GM19328 (cell line): ENCODE results near the gene TEKT3.

Experiments
- ATAC-seq: cut with Tn5 transposase; IDR thresholded peaks from one replicate; pipeline ENCODE4 v1.9.1; 2021; ENCODE audit warnings: mild to moderate bottlenecking, moderate library complexity; ENCODE audit not compliant: unreplicated experiment

TEKT3 gene

DNA sequence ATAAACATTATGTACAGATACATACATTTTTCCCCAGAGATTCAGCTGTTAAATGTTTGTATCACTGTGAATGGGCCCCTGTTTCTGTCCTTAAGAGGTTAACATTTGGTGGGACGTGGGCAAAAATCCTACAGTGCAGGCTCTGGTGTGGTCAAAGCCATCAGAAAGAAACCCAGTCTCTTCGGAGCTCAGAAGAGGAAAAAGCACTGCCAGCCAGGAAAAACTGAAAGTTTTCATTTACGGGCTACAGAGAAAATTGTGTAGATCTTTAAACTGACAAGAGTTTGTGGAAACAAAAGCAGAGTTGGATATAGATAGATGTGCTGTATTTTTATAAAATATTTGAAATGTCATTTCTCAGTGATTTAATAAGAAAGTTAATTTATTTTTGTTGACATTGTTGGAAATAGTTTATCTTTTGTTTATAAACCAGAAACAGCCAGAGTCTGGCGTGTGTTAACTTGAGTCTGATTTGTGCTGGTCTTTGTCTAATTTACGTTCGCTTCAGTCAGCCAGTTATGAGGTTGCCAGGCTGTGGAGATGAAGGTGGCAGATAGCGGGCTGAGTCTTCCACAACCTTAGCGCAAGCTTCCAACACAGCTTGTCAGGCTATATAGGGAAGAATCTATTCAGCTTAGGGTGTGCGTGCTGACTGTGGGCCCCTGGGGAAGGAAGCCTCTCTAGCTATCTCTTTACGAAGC is 9.5 kb upstream of the TEKT3 start:
- no peak for ATAC-seq

DNA sequence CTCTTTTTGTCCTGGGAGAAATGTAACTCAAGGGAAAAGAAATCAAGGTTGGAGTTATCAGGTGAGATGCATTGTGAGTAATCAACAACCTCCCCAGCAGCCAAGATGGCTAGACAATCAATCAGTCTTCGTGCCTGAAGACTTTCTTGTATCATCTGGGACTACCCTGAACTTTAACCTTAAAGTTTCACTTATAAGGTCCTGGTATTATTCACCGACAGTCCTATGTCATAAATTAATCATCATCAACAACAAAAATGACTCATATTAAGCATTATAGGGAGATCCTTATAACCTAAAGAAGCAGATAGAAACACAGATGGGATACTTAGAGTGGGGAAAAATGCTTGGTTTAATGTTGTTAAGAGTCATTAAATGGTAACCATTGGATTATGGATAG is 7.7 kb upstream of the TEKT3 start:
- no peak for ATAC-seq

DNA sequence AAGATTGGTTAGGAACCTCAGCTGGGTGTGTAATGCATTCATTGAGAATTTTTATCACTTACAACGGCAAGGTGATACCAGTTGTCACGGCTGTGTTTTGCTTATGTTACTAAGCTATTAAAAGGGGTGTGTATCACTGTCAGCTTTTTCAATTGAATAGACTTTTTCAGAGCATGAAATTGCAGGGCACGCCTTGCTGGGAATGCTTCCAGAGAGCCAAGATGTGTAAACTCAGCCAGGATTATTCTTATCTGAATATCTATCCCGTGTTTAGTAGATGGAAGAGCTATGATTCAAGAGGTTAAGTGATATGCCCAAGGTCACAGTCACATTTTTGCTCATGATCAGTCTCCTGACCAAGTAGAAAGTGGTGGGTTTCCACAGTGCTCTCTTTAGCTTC is 6.6 kb upstream of the TEKT3 start:
- no peak for ATAC-seq

DNA sequence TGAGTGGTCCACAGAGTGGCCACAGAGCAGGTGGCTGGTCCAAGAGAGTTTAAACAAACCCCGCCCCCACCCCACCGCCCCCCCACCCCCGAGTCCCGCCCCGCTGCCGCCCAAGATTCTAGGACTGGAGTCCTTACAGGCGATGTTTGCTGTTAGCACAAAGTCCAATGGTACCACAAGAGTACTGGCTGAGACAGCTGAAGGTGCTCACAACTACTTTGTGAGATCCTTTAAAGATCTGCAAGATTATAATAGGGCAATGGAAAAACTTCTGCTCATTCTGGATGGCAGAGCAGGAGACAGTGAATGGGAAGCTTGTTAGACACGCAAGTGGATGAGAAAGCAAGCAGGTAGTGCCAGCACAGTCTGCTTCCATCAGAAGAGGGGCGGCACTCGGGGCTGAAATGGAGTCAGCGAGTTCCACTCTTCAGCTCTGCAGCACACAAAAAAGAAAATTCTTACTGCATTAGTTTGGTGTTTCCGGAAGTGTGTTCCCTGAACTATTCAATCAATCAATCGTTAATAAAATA is 4.7 kb upstream of the TEKT3 start:
- no peak for ATAC-seq

DNA sequence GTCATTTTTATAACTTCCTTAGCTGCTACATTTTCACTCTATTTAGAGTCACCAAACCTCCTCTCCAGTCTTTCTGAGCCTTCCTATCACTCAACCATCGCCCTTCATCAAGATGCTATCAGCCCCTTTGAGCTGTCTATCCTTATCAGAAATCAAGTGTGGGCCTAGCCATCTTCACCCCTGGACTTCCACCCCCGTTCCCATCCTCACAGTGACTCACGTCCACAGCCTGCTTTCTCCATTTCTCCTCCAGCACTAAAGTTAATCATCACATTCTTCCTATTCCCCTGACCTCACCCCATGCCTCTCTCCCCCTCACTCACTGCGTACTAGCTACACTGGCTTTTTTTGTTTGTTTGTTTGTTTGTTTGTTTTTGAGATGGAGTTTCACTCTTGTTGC is 2.4 kb upstream of the TEKT3 start:
- no peak for ATAC-seq

DNA sequence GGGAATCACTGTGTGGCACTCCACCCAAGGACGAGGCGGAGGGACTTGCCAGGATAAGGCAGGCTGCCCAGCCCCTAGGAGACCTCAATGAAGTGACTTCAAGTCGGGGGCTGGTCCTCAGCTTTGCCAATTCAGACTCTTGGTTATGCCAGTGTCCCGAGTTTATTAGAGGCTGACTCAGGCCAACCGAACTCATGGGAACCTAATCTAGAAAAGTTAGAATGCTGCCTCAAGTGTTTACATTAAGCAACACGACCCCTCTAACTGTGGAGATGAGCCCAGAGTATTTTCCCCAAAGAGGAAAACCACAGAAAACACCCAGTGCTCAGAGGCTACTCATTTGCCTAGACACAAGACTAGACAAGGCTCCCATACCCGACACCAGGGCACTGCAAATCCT is 1.1 kb upstream of the TEKT3 start:
- ATAC-seq = no peak

DNA sequence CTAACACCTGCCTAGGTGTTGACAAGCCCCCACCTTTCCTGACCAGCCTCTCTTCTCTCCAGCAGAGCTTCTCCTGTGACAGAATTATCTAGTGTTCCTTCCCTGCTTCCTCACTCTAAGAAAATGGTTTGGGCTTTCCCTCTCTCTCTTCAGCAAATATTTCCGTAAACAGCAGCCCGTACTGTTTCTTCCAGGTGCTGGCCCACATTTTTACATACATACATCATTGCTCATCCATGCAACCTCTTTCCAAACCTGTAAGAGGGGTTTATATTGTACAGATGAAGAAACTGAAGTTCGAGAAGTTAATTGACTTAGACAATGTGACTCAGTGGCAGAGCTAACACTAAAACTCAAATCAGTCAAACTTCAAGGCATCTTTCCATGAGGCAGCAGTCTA is 569 bp upstream of the TEKT3 start:
- no peak for ATAC-seq

DNA sequence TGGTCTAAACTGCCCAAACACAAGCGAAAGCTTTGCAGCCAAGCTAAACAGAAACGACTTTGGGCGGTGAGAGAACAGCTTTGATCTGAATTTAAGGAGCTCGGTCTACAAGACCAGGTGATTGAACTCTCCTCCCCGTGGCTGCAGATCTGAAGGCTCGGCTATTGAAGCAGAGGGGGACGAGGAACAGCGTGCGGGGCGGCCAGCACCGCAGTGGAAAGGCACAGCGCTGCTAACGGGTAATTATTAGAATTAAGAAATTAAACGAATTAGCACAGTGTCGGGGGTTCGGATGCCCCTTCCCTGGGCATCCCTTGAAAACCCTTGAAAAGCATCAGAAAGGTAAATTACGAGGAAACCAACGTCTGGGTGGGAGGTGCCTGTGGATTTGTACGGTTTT is 431 bp downstream of the TEKT3 start:
- ATAC-seq = no peak

DNA sequence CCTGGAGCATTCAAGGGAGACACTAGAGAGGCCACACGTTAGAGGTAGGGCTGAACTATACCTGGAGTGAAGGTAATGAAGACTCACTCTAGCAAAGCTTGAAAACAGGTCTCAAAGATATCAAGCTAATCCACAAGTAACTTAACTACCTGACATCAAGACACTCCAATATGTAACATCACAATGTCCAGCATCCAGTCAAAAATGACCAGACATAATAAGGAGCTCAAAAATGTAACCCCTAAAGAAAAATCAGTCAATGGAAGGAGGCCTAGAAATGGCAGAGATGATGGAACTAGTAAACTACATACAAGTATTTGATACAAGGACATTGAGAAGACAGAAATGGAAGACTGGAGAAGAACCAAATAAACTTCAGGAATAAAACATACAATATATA is 6.0 kb downstream of the TEKT3 start:
- no peak for ATAC-seq

DNA sequence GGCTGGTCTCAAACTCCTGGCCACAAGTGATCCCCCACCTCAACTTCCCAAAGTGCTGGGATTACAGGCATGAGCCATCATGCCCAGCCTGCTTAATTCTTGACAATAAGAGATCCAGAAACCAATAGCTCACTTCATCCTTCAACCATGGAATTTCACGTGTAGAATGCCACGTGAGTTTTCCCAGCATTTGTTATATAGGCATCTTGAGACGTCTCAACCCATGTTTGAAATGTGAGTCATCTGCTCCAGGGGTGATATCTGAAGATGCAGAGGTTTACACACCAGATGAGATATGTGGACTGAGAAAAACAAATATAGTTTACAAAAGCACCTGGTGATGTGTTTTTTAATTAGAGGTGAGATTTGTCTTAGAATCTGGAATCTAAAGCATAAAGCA is 7.1 kb downstream of the TEKT3 start:
- ATAC-seq = no peak

DNA sequence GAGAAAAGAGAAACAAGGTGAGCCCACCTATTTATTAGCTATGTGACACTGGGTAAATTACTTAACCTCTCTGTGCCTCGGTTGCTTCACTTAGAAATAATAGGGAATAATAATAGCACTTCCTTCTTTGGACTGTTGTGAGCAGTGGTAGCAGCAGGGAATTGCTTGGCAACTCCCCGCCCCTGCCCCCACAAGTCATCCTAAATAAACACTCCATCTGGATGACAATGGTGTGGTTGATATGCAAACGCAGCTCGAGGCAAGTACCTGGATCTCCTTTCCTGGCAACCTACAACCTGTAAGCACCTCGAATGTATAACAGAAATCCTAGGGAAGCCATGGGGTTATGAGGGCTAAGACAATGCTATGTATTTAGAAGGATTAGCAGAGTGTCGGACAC is 9.1 kb downstream of the TEKT3 start:
- no peak for ATAC-seq

DNA sequence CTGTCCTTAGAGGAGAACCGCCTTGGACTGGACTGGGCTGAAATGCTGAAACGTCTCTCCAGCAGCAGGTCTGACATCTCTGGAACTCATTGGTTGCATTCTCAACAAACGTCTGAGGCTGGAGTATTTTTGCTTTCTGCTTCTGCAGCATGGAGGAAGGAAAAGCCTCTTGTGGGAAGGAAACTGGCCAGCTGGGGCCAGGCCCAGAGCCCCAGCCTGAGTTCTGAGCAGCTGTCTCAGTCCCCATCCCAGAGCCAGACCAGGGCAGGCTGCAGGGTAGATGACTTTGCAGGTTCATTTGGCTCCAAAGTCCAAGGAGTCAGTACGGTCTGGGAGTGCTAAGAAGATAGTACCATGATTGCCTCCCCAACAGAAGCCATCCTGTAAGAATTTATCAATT is 18.3 kb downstream of the TEKT3 start:
- ATAC-seq = no peak

DNA sequence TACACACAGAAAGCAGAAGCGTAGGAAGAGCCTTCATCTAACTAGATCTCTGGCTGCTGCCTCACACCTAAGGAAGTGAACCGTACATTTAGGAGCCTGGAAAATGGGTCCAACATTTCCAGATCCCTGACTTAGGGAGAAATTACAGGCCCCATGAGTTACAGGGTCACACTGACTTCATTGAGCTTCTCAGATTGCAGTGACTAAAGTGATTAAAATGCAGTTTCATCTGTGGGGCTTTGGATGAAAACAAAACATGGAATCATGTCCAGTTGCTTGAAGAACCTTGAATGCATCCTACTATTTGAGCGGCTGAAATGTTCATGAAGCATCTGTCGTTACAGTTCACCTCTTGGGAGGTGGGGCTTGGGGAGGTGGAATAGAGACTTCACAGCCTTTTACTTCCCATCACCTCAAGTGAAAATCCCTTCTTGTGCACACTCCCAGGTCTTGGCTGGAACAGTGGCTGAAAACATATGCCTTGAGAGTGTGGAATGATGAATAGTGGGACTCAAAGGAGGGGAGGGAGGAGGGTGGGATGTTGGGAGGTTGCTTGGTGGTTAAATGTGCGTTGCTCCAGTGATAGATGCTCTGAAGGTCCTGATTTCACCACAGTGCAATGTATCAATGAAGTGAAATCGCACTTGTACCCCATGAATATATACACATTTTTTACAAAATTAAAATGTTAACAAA is 19.7 kb downstream of the TEKT3 start:
- ATAC-seq = no peak

DNA sequence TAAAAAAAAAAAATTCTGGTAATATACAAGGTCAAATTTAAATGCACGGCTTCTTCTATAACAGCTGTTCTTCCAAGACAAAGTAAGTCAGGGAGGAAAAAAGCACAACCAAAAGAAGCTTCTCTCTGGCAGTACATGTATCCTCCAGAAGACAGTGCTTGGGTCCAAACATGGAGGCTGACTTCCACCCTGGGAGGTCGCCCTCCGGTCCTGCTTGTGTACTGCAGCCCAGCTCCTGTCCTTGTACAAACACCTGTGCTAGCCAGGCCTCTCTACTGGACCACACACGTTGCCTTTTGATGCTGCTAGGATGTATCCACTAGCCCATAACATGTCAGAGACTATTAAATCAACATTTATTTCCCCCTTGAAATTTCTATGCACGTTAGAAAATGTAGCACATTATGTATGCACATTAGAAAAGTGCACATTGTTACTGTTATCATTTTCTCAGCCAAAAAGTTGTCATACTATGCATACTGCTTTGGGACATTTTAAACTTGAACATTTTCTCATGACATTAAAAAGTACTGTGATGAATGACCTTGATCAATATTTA is 21.9 kb downstream of the TEKT3 start:
- no peak for ATAC-seq

DNA sequence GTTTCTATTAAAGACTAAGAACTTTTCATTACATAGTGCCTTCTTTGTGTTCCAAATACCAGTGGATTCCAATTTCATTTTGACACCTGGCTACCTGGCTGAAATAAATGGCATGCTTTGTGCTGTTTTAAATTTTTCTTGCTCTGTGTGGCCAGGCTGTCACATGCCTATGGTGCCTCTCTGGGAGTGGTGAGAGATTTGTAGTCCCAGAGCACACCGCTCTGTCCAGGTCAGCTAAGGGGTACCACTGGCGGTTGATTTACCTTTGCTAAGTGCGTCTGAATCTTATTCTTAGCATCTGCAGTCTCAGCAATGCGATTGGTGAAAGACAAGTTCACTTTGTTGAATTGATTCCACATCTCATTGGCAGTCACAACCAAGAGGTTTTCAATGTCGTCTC is 29.4 kb downstream of the TEKT3 start:
- ATAC-seq = no peak

DNA sequence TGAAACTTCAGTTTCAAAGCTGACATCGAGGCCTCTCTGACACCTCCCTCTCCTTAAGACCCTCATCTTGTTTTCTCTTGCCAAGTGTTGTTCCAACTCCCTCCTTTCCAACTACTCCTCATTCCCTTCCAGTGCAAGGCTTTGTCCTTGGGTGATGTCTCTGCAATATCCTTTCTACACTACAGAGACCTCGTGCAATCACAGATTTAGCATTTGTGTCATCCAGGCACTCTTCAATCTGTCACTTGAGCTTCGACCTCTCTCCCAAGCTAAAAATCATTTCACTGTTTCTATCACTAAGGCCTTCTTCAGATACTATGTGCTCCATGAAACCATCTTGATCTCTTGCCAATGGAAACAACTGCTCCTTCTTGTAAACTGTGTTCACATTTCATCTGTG is 31.6 kb downstream of the TEKT3 start:
- ATAC-seq = no peak

DNA sequence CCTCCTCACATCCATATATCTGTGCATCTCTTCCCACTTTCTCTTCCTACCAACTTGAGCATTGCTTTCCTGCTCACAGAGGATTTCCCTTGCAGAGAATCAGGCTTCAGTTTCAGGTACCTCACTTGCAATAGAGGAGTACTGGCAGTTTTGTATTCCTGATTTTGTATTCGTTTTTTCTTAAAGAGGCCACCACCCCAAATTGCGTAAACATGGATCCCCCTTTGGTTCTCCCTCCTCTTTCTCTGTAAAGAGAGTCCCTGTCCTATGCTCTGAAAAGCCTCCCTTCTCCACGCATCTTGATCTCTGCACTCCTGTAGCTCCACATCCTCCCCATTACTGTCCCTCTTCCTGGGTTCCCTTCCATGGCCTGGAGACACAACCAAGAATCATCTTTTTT is 32.2 kb downstream of the TEKT3 start:
- ATAC-seq = no peak

DNA sequence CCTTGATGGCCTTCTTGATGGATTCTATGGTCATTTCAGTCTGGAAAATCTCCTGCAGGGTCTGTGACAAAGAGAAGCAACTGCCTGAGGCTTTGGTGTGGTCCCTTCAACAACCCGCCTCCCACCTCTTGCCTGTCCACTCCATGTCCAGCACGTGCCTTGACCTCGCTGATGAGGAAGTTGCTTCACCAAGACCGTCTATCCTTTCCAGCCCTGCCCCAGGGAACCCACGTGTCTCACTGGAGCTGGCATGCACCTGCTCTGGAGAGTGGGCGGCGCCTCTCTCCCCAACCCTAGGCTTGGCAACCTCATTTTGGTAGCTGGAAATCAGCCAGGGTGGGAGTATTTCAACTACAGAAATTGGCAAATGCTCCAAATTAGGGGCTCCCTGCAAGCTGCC is 32.6 kb downstream of the TEKT3 start:
- ATAC-seq = no peak

DNA sequence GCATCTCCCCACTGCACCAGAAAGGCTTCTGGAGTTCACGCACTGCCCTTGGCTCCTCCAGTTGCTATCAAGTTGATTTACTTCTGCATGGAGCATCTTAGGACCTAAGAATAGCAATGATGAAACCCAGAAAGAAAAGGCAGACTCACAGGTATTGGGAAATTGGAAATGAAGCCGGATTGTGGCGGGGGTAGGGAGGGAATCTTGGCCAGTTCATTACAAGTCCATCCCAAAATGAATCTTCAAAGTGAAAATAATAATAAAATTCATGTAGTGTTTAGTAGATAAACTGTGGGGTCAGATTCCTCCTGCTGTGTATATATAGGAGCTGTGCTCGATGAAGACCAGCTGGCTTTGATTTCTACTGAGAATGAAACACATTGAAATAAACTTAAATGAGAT is 33.7 kb downstream of the TEKT3 start:
- no peak for ATAC-seq

DNA sequence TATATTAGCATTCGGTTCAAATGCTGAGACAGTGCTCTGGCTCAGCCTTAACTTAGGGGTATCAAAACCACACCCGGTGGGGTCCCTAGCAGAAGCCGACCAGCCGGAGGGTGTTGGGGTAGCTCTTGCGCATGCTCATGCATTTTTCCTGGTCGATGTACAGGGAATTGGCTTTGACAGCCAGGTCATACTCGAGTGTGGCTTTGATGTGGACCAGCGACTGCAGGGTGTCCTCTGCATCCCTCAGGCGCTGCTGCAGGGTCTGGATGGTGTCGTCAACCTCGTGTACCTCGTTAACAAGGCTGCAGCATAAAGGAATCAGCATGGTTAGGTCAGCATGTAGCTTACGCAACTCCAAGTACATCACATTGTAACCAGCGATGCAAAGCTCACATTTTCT is 37.5 kb downstream of the TEKT3 start:
- ATAC-seq = no peak

DNA sequence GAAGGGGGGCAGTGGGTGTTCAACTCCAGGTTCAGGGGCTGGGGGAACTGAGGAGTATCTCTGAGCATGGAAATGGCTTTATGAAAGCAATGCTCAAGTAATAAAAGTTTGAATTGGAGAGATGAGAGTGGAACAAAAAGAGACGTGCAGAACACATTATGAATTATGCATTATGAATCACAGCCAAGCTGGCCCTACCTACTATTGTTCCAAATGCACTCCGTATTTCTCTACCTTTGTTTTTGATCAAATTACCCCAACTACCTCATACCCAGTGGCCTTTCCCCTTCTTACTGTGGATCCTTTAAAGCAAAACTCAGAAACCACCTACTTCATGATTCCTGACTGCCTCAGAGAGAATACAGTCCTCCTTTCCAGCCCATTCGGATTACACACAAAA is 38.1 kb downstream of the TEKT3 start:
- no peak for ATAC-seq

DNA sequence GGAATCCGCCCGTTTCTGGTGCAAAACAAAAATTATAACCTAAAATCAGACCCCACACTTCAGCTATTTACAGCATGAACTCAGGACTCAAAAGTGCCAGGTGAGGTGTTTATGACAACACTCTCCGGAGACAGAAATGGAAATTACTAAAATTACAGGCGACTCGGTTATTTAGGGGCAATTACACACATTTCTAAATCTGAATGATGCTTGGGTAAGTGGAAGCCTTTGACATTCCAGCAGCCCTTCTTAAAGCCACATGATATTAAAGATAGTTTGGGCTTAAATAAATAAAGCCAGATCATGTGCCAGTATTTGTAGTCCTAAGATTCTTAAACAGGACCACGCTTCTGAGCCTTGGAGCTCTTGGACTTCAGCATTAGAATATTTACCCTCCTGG is 39.6 kb downstream of the TEKT3 start:
- no peak for ATAC-seq
